NCI-H146 treated with DMSO at 0.1 percent for 48 hours (cell line): ENCODE data around the gene XRCC5.
A peak's percentile ranks its signal among the peaks of the same experiment; 100 is the strongest.
"Not testable (repeated sequence)": the region's sequence is repeated elsewhere in the genome, so short reads cannot be mapped to it uniquely, and the experiment has no call there.

Experiments used
- DNase-seq: peaks from one replicate; lab custom pipeline; 2025; ENCODE audit not compliant: unreplicated experiment; lab: John Stamatoyannopoulos, UW

Gene XRCC5

GRCh38 chr2:216108967-216109921 is at the start of gene XRCC5:
Gene XRCC5, plus strand, starts transcription at chr2:216109348. Its CDS starts 89 bp downstream, at chr2:216109437.
- DNase-seq, result peak; percentile 73

GRCh38 chr2:216064014-216064630 is 45.0 kb upstream of the XRCC5 start:
- DNase-seq, result no peak

GRCh38 chr2:216064665-216065064 is 44.5 kb upstream of the XRCC5 start:
- DNase-seq, result no peak

GRCh38 chr2:216066230-216066629 is 42.9 kb upstream of the XRCC5 start:
- no peak for DNase-seq

GRCh38 chr2:216069028-216069427 is 40.1 kb upstream of the XRCC5 start:
- DNase-seq, result no peak

- no peak for DNase-seq
These were observed 39.0 kb upstream of the XRCC5 start for GRCh38 chr2:216070195-216070594.

GRCh38 chr2:216071111-216071851 is 37.9 kb upstream of the XRCC5 start:
- DNase-seq, result no peak

- no peak for DNase-seq
These were observed 36.7 kb upstream of the XRCC5 start for GRCh38 chr2:216072473-216072872.

GRCh38 chr2:216073773-216074172 is 35.4 kb upstream of the XRCC5 start:
- no peak for DNase-seq

GRCh38 chr2:216074380-216074779 is 34.8 kb upstream of the XRCC5 start:
- DNase-seq, result no peak

GRCh38 chr2:216074794-216075193 is 34.4 kb upstream of the XRCC5 start:
- DNase-seq, result no peak

- DNase-seq, result no peak
These were observed 33.4 kb upstream of the XRCC5 start for GRCh38 chr2:216075510-216076485.

GRCh38 chr2:216078776-216079175 is 30.4 kb upstream of the XRCC5 start:
- no peak for DNase-seq

GRCh38 chr2:216080048-216080447 is 29.1 kb upstream of the XRCC5 start:
- DNase-seq, result not testable (repeated sequence)

GRCh38 chr2:216081012-216081411 is 28.1 kb upstream of the XRCC5 start:
- DNase-seq, result no peak

GRCh38 chr2:216081487-216082116 is 27.5 kb upstream of the XRCC5 start, which contains the start of the genes PECR and TMEM169:
Gene PECR, minus strand, starts transcription at chr2:216081809. Its CDS starts 68 bp downstream, at chr2:216081741.
Gene TMEM169, plus strand, starts transcription at chr2:216081919. Its CDS starts 14,045 bp downstream, at chr2:216095964.
- DNase-seq, result peak; percentile 61

GRCh38 chr2:216082117-216082711 is 26.9 kb upstream of the XRCC5 start:
- DNase-seq, result peak; percentile 36

- DNase-seq, result peak; percentile 19
These were observed 26.3 kb upstream of the XRCC5 start for GRCh38 chr2:216082805-216083204.
